H1 (cell line): ENCODE data around the gene PHACTR1. TPM values are rescaled to one million over a fixed set of nuclear protein-coding genes. Genes with fewer than 3 reads are reported as not detected.

Source experiments
- CTCF ChIA-PET: fragments of 300-600 bp; sonication (Branson Sonifier 250); formaldehyde crosslinking; loops from one replicate; lab custom pipeline; 2021; ENCODE audit not compliant: partially characterized antibody; lab: Charles Lee
- POLR2A ChIA-PET: fragments of 300-600 bp; sonication (Branson Sonifier 250); formaldehyde crosslinking; loops from one replicate; lab custom pipeline; 2021; ENCODE audit warnings: inconsistent platforms; ENCODE audit not compliant: partially characterized antibody; lab: Charles Lee
- DNase-seq, 2 experiments: peaks; one replicate each; pipeline versions ENCODE4 v3.0.0 to v3.0.0-alpha.2; 2010 to 2022; ENCODE audit warnings: low spot score in 2 of 2, low read depth in 1 of 2, mixed read lengths in 1 of 2
- FAIRE-seq: peaks from 2 replicates; lab custom pipeline; 2011; peaks lifted over from hg19 to GRCh38; lab: Jason Lieb, UNC
- H2AFZ ChIP-seq: 2 replicates; pipeline ENCODE4 v1.8.1; 2012; ENCODE audit warnings: low read length, inconsistent platforms
- H2AK5ac ChIP-seq: 2 replicates; pipeline ENCODE4 v1.6.1; 2013; ENCODE audit warnings: low read depth, low read length
- H2BK120ac ChIP-seq: replicated peaks from 2 replicates; pipeline ENCODE3; 2013; ENCODE audit warnings: low read depth, low read length, inconsistent platforms
- H2BK12ac ChIP-seq: 2 replicates; pipeline ENCODE4 v1.6.1; 2013; ENCODE audit warnings: low read depth, low read length
- H2BK15ac ChIP-seq: 2 replicates; pipeline ENCODE4 v1.6.1; 2013; ENCODE audit warnings: low read length
- H2BK20ac ChIP-seq: 2 replicates; pipeline ENCODE4 v1.6.1; 2013; ENCODE audit warnings: low read length
- H2BK5ac ChIP-seq: 2 replicates; pipeline ENCODE4 v1.6.1; 2013; ENCODE audit warnings: low read depth, low read length
- H3K14ac ChIP-seq: 2 replicates; pipeline ENCODE4 v1.6.1; 2013; ENCODE audit warnings: inconsistent platforms; ENCODE audit not compliant: insufficient read length
- H3K18ac ChIP-seq: 2 replicates; pipeline ENCODE4 v1.6.1; 2013; ENCODE audit warnings: low read length; ENCODE audit errors: extremely low read depth
- H3K23ac ChIP-seq: 2 replicates; pipeline ENCODE4 v1.6.1; 2013; ENCODE audit warnings: inconsistent platforms; ENCODE audit not compliant: insufficient read length
- H3K23me2 ChIP-seq: 2 replicates; pipeline ENCODE4 v1.6.1; 2013; ENCODE audit warnings: low read depth, low read length
- H3K27ac ChIP-seq: 2 replicates; pipeline ENCODE4 v1.6.1; 2011; ENCODE audit warnings: low read depth, low read length, inconsistent platforms
- H3K27me3 ChIP-seq, 4 experiments: replicated peaks in 1 of 4; 1 replicate in 1 of 4; 2 replicates in 3 of 4; pipeline versions ENCODE4 v1.6.1 to v1.8.1; 2011 to 2013; ENCODE audit warnings: low read length in 3 of 4, mild to moderate bottlenecking in 3 of 4, inconsistent platforms in 2 of 4, mixed read lengths in 2 of 4, moderate library complexity in 1 of 4; ENCODE audit not compliant: control insufficient read depth in 3 of 4, insufficient read depth in 3 of 4; ENCODE audit errors: extremely low read depth in 1 of 4
- H3K36me3 ChIP-seq, 4 experiments: 2 replicates each; pipeline versions ENCODE4 v1.6.1 to v1.8.1; 2011 to 2013; ENCODE audit warnings: mild to moderate bottlenecking in 4 of 4, low read length in 3 of 4, moderate library complexity in 2 of 4, control low read depth in 1 of 4, inconsistent platforms in 1 of 4; ENCODE audit not compliant: insufficient read depth in 4 of 4, control insufficient read depth in 2 of 4
- H3K4ac ChIP-seq: replicated peaks from 2 replicates; pipeline ENCODE3; 2013; ENCODE audit warnings: low read length, low read depth, mixed read lengths, inconsistent platforms; ENCODE audit not compliant: insufficient read length
- H3K4me1 ChIP-seq, 4 experiments: replicated peaks in 1 of 4; 1 replicate in 1 of 4; 2 replicates in 3 of 4; pipeline versions ENCODE4 v1.6.1 to v1.8.1; 2011 to 2013; ENCODE audit warnings: low read length in 3 of 4, inconsistent platforms in 2 of 4, mixed read lengths in 1 of 4; ENCODE audit not compliant: insufficient read depth in 4 of 4, control insufficient read depth in 3 of 4
- H3K4me2 ChIP-seq, 2 experiments: 2 replicates each; pipeline versions ENCODE4 v1.6.1 to v1.8.1; 2011 to 2013; ENCODE audit warnings: low read depth in 2 of 2, low read length in 2 of 2, control low read depth in 1 of 2, inconsistent platforms in 1 of 2, mild to moderate bottlenecking in 1 of 2; ENCODE audit not compliant: insufficient read depth in 1 of 2
- H3K4me3 ChIP-seq, 4 experiments: fragments of 200-600, 300-600 bp in 1 of 4; sonication (generic), shearing (Covaris generic), sonication (Bioruptor Twin) in 1 of 4; 2 replicates each; pipeline versions ENCODE4 v1.5.1 to v1.8.1; 2011 to 2016; ENCODE audit warnings: low read length in 4 of 4, low read depth in 3 of 4, control low read depth in 2 of 4, inconsistent platforms in 2 of 4, mild to moderate bottlenecking in 2 of 4, mixed read lengths in 1 of 4, moderate library complexity in 1 of 4; ENCODE audit not compliant: insufficient read depth in 2 of 4; ENCODE audit errors: extremely low read depth in 1 of 4
- H3K56ac ChIP-seq: replicated peaks from 2 replicates; pipeline ENCODE3; 2013; ENCODE audit warnings: low read depth, mild to moderate bottlenecking, mixed read lengths, low read length, inconsistent platforms; ENCODE audit not compliant: insufficient read length
- H3K79me1 ChIP-seq: 2 replicates; pipeline ENCODE4 v1.6.1; 2013; ENCODE audit warnings: low read depth, low read length, control low read depth
- H3K79me2 ChIP-seq, 2 experiments: 2 replicates each; pipeline versions ENCODE4 v1.6.1 to v1.8.1; 2012 to 2013; ENCODE audit warnings: low read length in 2 of 2, mild to moderate bottlenecking in 2 of 2, inconsistent platforms in 1 of 2; ENCODE audit not compliant: insufficient read depth in 2 of 2, control insufficient read depth in 1 of 2
- H3K9ac ChIP-seq, 4 experiments: replicated peaks in 1 of 4; 1 replicate in 1 of 4; 2 replicates in 3 of 4; pipeline versions ENCODE4 v1.6.1 to v1.8.1; 2011 to 2013; ENCODE audit warnings: low read depth in 3 of 4, low read length in 3 of 4, control low read depth in 2 of 4, mild to moderate bottlenecking in 2 of 4, moderate library complexity in 2 of 4, inconsistent platforms in 1 of 4; ENCODE audit errors: extremely low read depth in 1 of 4
- H3K9me3 ChIP-seq, 2 experiments: 2 replicates each; pipeline versions ENCODE4 v1.6.1 to v1.8.1; 2012 to 2013; ENCODE audit warnings: mild to moderate bottlenecking in 2 of 2, moderate library complexity in 2 of 2, control low read depth in 1 of 2, inconsistent platforms in 1 of 2, low read depth in 1 of 2, low read length in 1 of 2, mixed read lengths in 1 of 2; ENCODE audit not compliant: insufficient read depth in 2 of 2
- H4K20me1 ChIP-seq, 2 experiments: replicated peaks in 1 of 2; 2 replicates each; pipeline versions ENCODE3 to v1.8.1; 2011 to 2013; ENCODE audit warnings: inconsistent platforms in 2 of 2, low read length in 2 of 2, mild to moderate bottlenecking in 1 of 2; ENCODE audit not compliant: insufficient read depth in 2 of 2, control insufficient read depth in 1 of 2
- H4K5ac ChIP-seq: 2 replicates; pipeline ENCODE4 v1.6.1; 2013; ENCODE audit warnings: low read length, low read depth, mixed read lengths, inconsistent platforms; ENCODE audit not compliant: insufficient read length
- H4K8ac ChIP-seq: 2 replicates; pipeline ENCODE4 v1.8.0; 2013; ENCODE audit warnings: mild to moderate bottlenecking, moderate library complexity, low read length, inconsistent platforms; ENCODE audit not compliant: insufficient read depth; ENCODE audit errors: extremely low read depth
- H4K91ac ChIP-seq: replicated peaks from 2 replicates; pipeline ENCODE3; 2013; ENCODE audit warnings: low read length, mixed read lengths, inconsistent platforms; ENCODE audit not compliant: insufficient read length
- ATF3 ChIP-seq: IDR thresholded peaks from 2 replicates; pipeline ENCODE4 v1.6.1; 2011; ENCODE audit warnings: low read depth, mild to moderate bottlenecking, low read length; ENCODE audit not compliant: insufficient read depth
- CTCF ChIP-seq, 3 experiments: IDR thresholded peaks; 1 replicate in 2 of 3; 2 replicates in 1 of 3; pipeline versions ENCODE4 v1.5.1 to v1.6.1; 2011; ENCODE audit warnings: low read length in 3 of 3, mild to moderate bottlenecking in 3 of 3, inconsistent platforms in 2 of 3, low read depth in 1 of 3, moderate library complexity in 1 of 3; ENCODE audit not compliant: insufficient read depth in 1 of 3; ENCODE audit errors: control extremely low read depth in 1 of 3
- GABPA ChIP-seq: IDR thresholded peaks from 2 replicates; pipeline ENCODE4 v1.6.1; 2011; ENCODE audit warnings: mild to moderate bottlenecking, low read length, moderate library complexity, borderline replicate concordance; ENCODE audit not compliant: insufficient read depth
- PHF8 ChIP-seq: fragments of 200-600 bp; sonication (generic); conservative IDR thresholded peaks from 2 replicates; pipeline ENCODE4 v1.7.1; 2012; ENCODE audit warnings: low read depth, mild to moderate bottlenecking, inconsistent platforms, low read length, moderate library complexity
- POLR2A ChIP-seq, 2 experiments: IDR thresholded peaks; 1 replicate in 1 of 2; 2 replicates in 1 of 2; pipeline ENCODE4 v1.6.1; 2011; ENCODE audit warnings: low read depth in 2 of 2, low read length in 2 of 2, mild to moderate bottlenecking in 2 of 2; ENCODE audit errors: control extremely low read depth in 1 of 2
- POLR2AphosphoS5 ChIP-seq: IDR thresholded peaks from 2 replicates; pipeline ENCODE4 v1.6.1; 2011; ENCODE audit warnings: low read depth, low read length
- RXRA ChIP-seq: IDR thresholded peaks from 2 replicates; pipeline ENCODE4 v1.6.1; 2011; ENCODE audit warnings: low read depth, mild to moderate bottlenecking, low read length, moderate library complexity; ENCODE audit not compliant: insufficient read depth
- TAF7 ChIP-seq: optimal IDR thresholded peaks from 2 replicates; pipeline ENCODE3; 2011; ENCODE audit warnings: low read depth, mild to moderate bottlenecking, inconsistent platforms, low read length, moderate library complexity, borderline replicate concordance
- WGBS, 2 experiments: shearing (Covaris generic) in 1 of 2; methylation state at CpG; one replicate each; pipeline versions ENCODE4 v1.1.6 to v1.1.7; 2013 to 2015; ENCODE audit warnings: low lambda C conversion rate in 2 of 2, mixed read lengths in 2 of 2, inconsistent platforms in 1 of 2, low coverage in 1 of 2, missing lambda C conversion rate in 1 of 2; ENCODE audit not compliant: insufficient replicate concordance in 2 of 2, insufficient coverage in 1 of 2, insufficient read length in 1 of 2; ENCODE audit errors: extremely low coverage in 1 of 2, missing lambda C conversion rate in 1 of 2; 5-methylcytosine and 5-hydroxymethylcytosine counted together
- polyA plus RNA-seq, 7 experiments: library from polyadenylated mRNA; depleted of rRNA in 3 of 7; stranded (reverse) in 5 of 7; unstranded in 2 of 7; fragments of >200 nt in 5 of 7; fragments of 200-250 nt in 2 of 7; gene quantifications; 1 replicate in 5 of 7; 2 replicates in 1 of 7; 4 replicates in 1 of 7; pipeline versions ENCODE4 v1.2.1 to v1.2.3, GENCODE V29; 2011 to 2013; ENCODE audit warnings: missing spikeins in 2 of 7, mixed read lengths in 2 of 7
- total RNA-seq: library from RNA; stranded (reverse); fragmentation: NEBNext Ultra II Directional; extraction: Animal tissue kit (Norgen Biotek cat#: 25700); gene quantifications from 2 replicates; pipeline ENCODE4 v1.2.1, GENCODE V29; 2021

Gene PHACTR1
- total and polyA plus RNA-seq, 2 of the 8 experiments (the other 6 are each of a cell fraction or from before 2014, with no cell fraction given), result 3.9 to 17.1 TPM

GRCh38 chr6:13302291-13302690, 585.7 kb downstream of the PHACTR1 start:
- no peaks in the 10 kb centered on the region for H3K79me2 ChIP-seq
- H2BK15ac ChIP-seq, result no peak overlapping the region
- no peak overlapping the region for H2BK20ac ChIP-seq
- peaks cover 4 to 10% of the 10 kb centered on the region in 2 experiments for H4K20me1 ChIP-seq
- TF ChIP-seq CTCF (IDR thresholded peaks at IDR 0.05; ENCODE audit: control extremely low read depth in 1 of 3, insufficient read depth in 1 of 3, low read depth in 1 of 3, low read length in 3 of 3), result no peak
- TF ChIP-seq GABPA, result no peak
- TF ChIP-seq POLR2A (IDR thresholded peaks at IDR 0.05; ENCODE audit: control extremely low read depth in 1 of 2, low read depth in 2 of 2, low read length in 2 of 2), result no peak
- no peak for TF ChIP-seq ATF3
- TF ChIP-seq POLR2AphosphoS5, result no peak
- TF ChIP-seq PHF8, result no peak
- TF ChIP-seq RXRA, result no peak
- no peak for TF ChIP-seq TAF7
- H2BK5ac ChIP-seq, result no peak overlapping the region
- no peaks in the 10 kb centered on the region for H3K4me1 ChIP-seq
- no peak overlapping the region for H3K14ac ChIP-seq
- H3K27me3 ChIP-seq, result no peaks in the 10 kb centered on the region
- H4K5ac ChIP-seq, result no peak overlapping the region
- no peak overlapping the region for H4K91ac ChIP-seq
- no peaks in the 10 kb centered on the region for H3K9me3 ChIP-seq
- no peak overlapping the region for H2BK12ac ChIP-seq
- no peak overlapping the region for H3K9ac ChIP-seq
- H3K4me3 ChIP-seq, result no peak overlapping the region
- H2BK120ac ChIP-seq, result no peak overlapping the region
- 0 out of 2 replicates have a peak, but pooled peaks cover 3% of the 10 kb centered on the region for H3K79me1 ChIP-seq
- H2AFZ ChIP-seq, result no peak overlapping the region
- 87% methylated on average over 7 of the region's 7 CpGs; no CpG with 5 or more reads in 1 of the 2 experiments for WGBS, 2 experiments
- no peak overlapping the region for H3K23ac ChIP-seq
- no peaks in the 10 kb centered on the region for H3K23me2 ChIP-seq
- H3K4ac ChIP-seq, result no peak overlapping the region
- POLR2A ChIA-PET, result interaction anchor here (1.0 to 2.1 kb wide), 5 partner anchors 8 to 29 kb away, joined by 3 to 6 read pairs (median 3); partner anchors contain the start of gene TBC1D7
- no peak overlapping the region for H3K27ac ChIP-seq
- H3K4me2 ChIP-seq, result no peak overlapping the region
- FAIRE-seq, result no peak
- CTCF ChIA-PET, result interaction anchor here (0.6 to 2.6 kb wide), 6 partner anchors 10 to 391 kb away, joined by 3 to 7 read pairs (median 3); no protein-coding TSS in a partner anchor
- no peak overlapping the region for H3K56ac ChIP-seq
- 0 out of 2 replicates have a peak overlapping the region, but pooled peaks have one; percentile 8 for H4K8ac ChIP-seq
- peaks cover 13 to 60% (median 46%) of the 10 kb centered on the region in 4 experiments; a peak in 7 of 8 replicates for H3K36me3 ChIP-seq
- no peak overlapping the region for H3K18ac ChIP-seq
- H2AK5ac ChIP-seq, result no peak overlapping the region
- DNase-seq, result peak in 1 of 2 experiments; percentile 16
